VCaP (cell line): Measurements from ENCODE around the gene PRORP.
"Not testable (repeated sequence)": the region's sequence is repeated elsewhere in the genome, so short reads cannot be mapped to it uniquely, and the experiment has no call there.

Experiments
- H3K27ac ChIP-seq: fragments of 450-650 bp; 2 replicates; pipeline ENCODE4 v1.5.1; 2017
- CTCF ChIP-seq: fragments of 450-650 bp; conservative IDR thresholded peaks from 2 replicates; pipeline ENCODE4 v1.5.1; 2017; ENCODE audit warnings: mild to moderate bottlenecking, moderate library complexity

The PRORP gene

GRCh38 chr14:35140718-35141581 lies 18.6 kb downstream of the PRORP start:
- peak; percentile 59 for TF ChIP-seq CTCF
- no peak overlapping the region for H3K27ac ChIP-seq

DNA sequence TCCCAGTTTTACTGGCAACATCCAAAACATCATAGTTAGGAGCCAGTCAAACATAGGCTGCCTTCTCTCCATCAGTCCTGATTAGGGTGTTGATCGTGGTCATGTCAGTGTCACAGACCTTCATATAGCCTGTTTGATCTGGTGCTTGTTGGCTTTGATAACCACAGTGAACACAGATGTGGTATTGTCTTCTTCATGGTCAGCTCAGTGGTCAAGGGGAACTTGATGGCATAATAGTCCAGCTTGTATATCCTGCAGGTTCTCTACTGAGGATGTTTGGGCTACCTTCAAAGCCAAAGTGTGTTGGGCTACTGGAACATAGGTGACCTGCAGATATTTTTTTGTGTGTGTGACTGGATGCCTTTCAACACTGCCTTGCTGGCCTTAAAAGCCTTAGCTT lies 21.7 kb downstream of the PRORP start:
- TF ChIP-seq CTCF: no peak
- H3K27ac ChIP-seq: no peak overlapping the region

DNA sequence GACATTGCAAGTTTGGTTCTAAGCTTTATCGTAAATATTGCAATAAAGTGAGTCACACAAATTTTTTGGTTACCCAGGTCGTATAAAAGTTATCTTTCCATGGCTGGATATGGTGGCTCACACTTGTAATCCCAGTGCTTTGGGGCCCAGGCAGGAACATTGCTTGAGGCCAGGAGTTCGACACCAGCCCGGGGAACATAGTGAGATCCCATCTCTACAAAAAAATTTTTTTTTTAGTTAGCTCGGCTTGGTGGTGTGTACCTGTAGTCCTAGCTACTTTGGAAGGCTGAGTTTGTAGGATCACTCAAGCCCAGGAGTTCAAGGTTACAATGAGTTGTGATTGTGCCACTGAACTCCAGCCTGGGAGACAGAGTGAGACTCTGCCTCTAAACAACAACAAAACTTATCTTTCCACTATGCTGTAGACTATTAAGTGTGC lies 24.4 kb downstream of the PRORP start:
- TF ChIP-seq CTCF: no peak
- H3K27ac ChIP-seq: no peak overlapping the region

DNA sequence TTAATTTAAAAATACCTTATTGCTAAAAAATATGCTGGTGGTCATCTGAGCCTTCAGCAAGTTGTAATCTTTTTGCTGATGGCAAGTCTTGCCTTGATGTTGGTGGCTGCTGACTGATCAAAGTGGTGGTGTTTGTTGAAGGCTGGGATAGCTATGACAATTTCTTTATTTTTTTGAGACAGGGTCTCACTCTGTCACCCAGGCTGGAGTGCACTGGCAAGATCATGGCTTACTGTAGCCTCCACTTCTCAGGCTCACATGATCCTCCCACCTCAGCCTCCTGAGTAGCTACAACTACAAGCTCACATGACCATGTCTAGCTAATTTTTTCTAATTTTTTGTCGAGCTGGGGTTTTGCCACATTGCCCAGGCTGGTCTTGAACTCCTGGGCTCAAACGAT lies 24.8 kb downstream of the PRORP start:
- no peak for TF ChIP-seq CTCF
- no peak overlapping the region for H3K27ac ChIP-seq

DNA sequence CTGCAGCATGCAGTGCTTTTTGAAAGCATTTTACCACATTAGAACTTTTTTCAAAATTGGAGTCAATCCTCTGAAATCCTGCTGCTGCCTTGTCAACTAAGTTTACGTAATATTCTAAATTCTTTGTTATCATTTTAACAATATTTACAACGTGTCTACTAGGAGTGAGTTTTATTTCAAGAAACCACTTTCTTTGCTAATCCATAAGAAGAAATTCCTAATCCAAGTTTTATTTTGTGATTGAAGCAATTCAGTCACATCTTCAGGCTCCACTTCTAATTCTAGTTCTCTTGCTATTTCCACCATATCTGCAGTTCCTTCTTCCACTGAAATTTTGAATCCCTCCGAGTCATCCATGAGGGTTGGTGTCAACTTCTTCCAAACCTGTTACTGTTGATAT lies 25.4 kb downstream of the PRORP start:
- H3K27ac ChIP-seq: no peak overlapping the region
- no peak for TF ChIP-seq CTCF

DNA sequence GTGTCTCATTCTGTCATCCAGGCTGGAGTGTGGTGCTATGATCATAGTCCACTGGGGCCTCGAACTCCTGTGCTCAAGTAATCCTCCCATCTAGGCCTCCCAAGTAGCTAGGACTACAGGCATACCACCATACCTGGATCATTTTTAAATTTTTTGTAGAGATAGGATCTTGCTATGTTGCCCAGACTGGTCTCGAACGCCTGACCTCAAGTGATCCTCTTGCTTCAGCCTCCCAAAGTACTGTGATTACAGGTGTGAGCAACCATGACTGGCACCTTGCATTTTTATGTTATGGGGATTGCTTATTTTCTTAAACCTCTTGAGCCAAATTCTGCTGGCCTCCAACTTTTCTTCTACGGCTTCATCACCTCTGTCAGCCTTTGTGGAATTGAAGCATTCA lies 26.9 kb downstream of the PRORP start:
- H3K27ac ChIP-seq: no peak overlapping the region
- TF ChIP-seq CTCF: no peak

DNA sequence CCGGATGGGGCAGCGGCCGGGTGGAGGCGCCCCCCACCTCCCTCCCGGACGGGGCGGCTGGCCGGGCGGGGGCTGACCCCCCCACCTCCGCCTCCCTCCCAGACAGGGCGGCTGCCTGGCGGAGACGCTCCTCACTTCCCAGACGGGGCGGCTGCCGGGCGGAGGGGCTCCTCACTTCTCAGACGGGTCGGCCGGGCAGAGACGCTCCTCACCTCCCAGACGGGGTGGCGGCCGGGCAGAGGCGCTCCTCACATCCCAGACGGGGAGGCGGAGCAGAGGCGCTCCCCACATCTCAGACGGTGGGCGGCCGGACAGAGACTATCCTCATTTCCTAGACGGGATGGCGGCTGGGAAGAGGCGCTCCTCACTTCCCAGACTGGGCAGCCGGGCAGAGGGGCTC lies 30.2 kb downstream of the PRORP start:
- not testable (repeated sequence) for H3K27ac ChIP-seq

GRCh38 chr14:35154016-35154415 lies 31.7 kb downstream of the PRORP start:
- TF ChIP-seq CTCF: no peak
- no peak overlapping the region for H3K27ac ChIP-seq
